Measurements from ENCODE around the gene SOCS1. TPM values are rescaled to one million over a fixed set of nuclear protein-coding genes. Genes with fewer than 3 reads are reported as not detected.

SOCS1 gene
- total and polyA plus RNA-seq, 2 experiments from 2014 or later: 13.1 to 18.6 TPM

GRCh38 chr16:11204513-11205047, 51.4 kb downstream of the SOCS1 start:
- Histone ChIP-seq H3K36me3 (replicated peaks; ENCODE audit: insufficient read depth, low read depth) (no peaks in the 10 kb centered on the region), H2AFZ (no peak overlapping the region), H3K4me3 (no peak overlapping the region), H3K9me2 (replicated peaks; ENCODE audit: insufficient read depth) (no peaks in the 10 kb centered on the region), H4K20me1 (ENCODE audit: insufficient read depth, poor library complexity, severe bottlenecking) (no peaks in the 10 kb centered on the region), H3K27ac (no peak overlapping the region), H3K4me1 (ENCODE audit: insufficient read depth) (peaks cover 7% of the 10 kb centered on the region), H3K9me3 (ENCODE audit: low read depth) (no peaks in the 10 kb centered on the region), H3K4me2 (no peak overlapping the region), H3K79me2 (no peaks in the 10 kb centered on the region), H3K27me3 (no peaks in the 10 kb centered on the region)
- no peak for DNase-seq (ENCODE audit: low spot score)
- TF ChIP-seq CTCF (IDR thresholded peaks at IDR 0.05; ENCODE audit: poor library complexity) (no peak), EZH2 (IDR thresholded peaks at IDR 0.05; ENCODE audit: borderline replicate concordance) (no peak), EZH2phosphoT487 (IDR thresholded peaks at IDR 0.05; ENCODE audit: low read depth, severe bottlenecking, unreplicated experiment) (no peak)
- WGBS (ENCODE audit: low lambda C conversion rate, missing lambda C conversion rate): 78% methylated on average over 4 of the region's 4 CpGs

Small RNAs within 50 kb of the gene (small RNA-seq; reads per million reads assigned to genes)
- not detected for gene RF00554

Other genes with a start within 250 kb of the SOCS1 start
- not detected in 2 replicates for gene TNP2, start 13.1 kb upstream of the SOCS1 start, total RNA-seq
- not detected in 2 replicates for gene TNP2, start 13.1 kb upstream of the SOCS1 start, polyA plus RNA-seq
- gene PRM3, start 17.4 kb upstream of the SOCS1 start, total RNA-seq: not detected in 2 replicates
- not detected in 2 replicates for gene PRM3, start 17.4 kb upstream of the SOCS1 start, polyA plus RNA-seq
- not detected in 2 replicates for gene PRM2, start 20.3 kb upstream of the SOCS1 start, total RNA-seq
- not detected in 2 replicates for gene PRM2, start 20.3 kb upstream of the SOCS1 start, polyA plus RNA-seq
- not detected in 2 replicates for gene PRM1, start 25.1 kb upstream of the SOCS1 start, total RNA-seq
- not detected in 2 replicates for gene PRM1, start 25.1 kb upstream of the SOCS1 start, polyA plus RNA-seq
- 6.7 and 9.8 TPM in 2 replicates for gene RMI2, start 89.3 kb upstream of the SOCS1 start, total RNA-seq
- gene RMI2, start 89.3 kb upstream of the SOCS1 start, polyA plus RNA-seq: 11.4 and 16.1 TPM in 2 replicates